Tibial nerve (tissue), 4 donors: ENCODE results near the gene TM2D1.

ENCODE experiments used
- CTCF ChIP-seq, 5 experiments: fragments of 200-600 bp in 3 of 5; fragments of 450-650 bp in 2 of 5; sonication (generic) in 3 of 5; IDR thresholded peaks; one replicate each; pipeline ENCODE4 v1.5.1; 2016 to 2019; ENCODE audit warnings: antibody characterized with exemption in 5 of 5, mild to moderate bottlenecking in 3 of 5, moderate library complexity in 2 of 5
- EP300 ChIP-seq, 2 donors: sonication (generic); formaldehyde crosslinking; IDR thresholded peaks; one replicate each; pipeline ENCODE4 v1.6.1; 2017; ENCODE audit warnings: antibody characterized with exemption in 2 of 2, mild to moderate bottlenecking in 1 of 2
- POLR2A ChIP-seq, 2 donors: fragments of 450-650 bp; IDR thresholded peaks; one replicate each; pipeline ENCODE4 v1.6.1; 2017; ENCODE audit warnings: antibody characterized with exemption in 2 of 2, mild to moderate bottlenecking in 2 of 2, moderate library complexity in 2 of 2

- TF ChIP-seq CTCF (IDR thresholded peaks at IDR 0.05) = no peak
- TF ChIP-seq EP300 (IDR thresholded peaks at IDR 0.05) = no peak
- no peak for TF ChIP-seq POLR2A (IDR thresholded peaks at IDR 0.05)
Observed at GRCh38 chr1:61636814-61637213, 88.1 kb downstream of the TM2D1 start.
